Keratinocyte (primary cell): ENCODE data around the gene DENND1A. TPM values are rescaled to one million over a fixed set of nuclear protein-coding genes. Genes with fewer than 3 reads are reported as not detected.

Source experiments
- DNase-seq: peaks from one replicate; pipeline ENCODE4 v3.0.0-alpha.2; 2011; ENCODE audit warnings: low read depth, missing footprints, low spot score
- FAIRE-seq: peaks from 2 replicates; lab custom pipeline; 2011; peaks lifted over from hg19 to GRCh38; lab: Jason Lieb, UNC
- H2AFZ ChIP-seq: 2 replicates; pipeline ENCODE4 v1.6.0; 2012; ENCODE audit warnings: low read length, control low read depth, inconsistent platforms; ENCODE audit not compliant: control insufficient read depth
- H3K27ac ChIP-seq: 2 replicates; pipeline ENCODE4 v1.5.1; 2011; ENCODE audit warnings: low read length; ENCODE audit not compliant: control insufficient read depth, insufficient read depth
- H3K27me3 ChIP-seq: 3 replicates; pipeline ENCODE4 v1.6.0; 2011; ENCODE audit warnings: low read length; ENCODE audit not compliant: control insufficient read depth, insufficient read depth; ENCODE audit errors: extremely low read depth
- H3K36me3 ChIP-seq, 2 experiments: 2 replicates in 1 of 2; 3 replicates in 1 of 2; pipeline ENCODE4 v1.5.1; 2011; ENCODE audit warnings: low read length in 2 of 2, mild to moderate bottlenecking in 1 of 2; ENCODE audit not compliant: control insufficient read depth in 2 of 2, insufficient read depth in 2 of 2; ENCODE audit errors: extremely low read depth in 1 of 2
- H3K4me1 ChIP-seq: 3 replicates; pipeline ENCODE4 v1.5.1; 2011; ENCODE audit warnings: low read length; ENCODE audit not compliant: control insufficient read depth, insufficient read depth; ENCODE audit errors: extremely low read depth
- H3K4me2 ChIP-seq: 3 replicates; pipeline ENCODE4 v1.6.0; 2011; ENCODE audit warnings: low read depth, low read length; ENCODE audit not compliant: control insufficient read depth, insufficient read depth; ENCODE audit errors: extremely low read depth
- H3K4me3 ChIP-seq, 3 experiments: fragments of 200-600 bp in 1 of 3; sonication (generic) in 1 of 3; 2 replicates in 2 of 3; 3 replicates in 1 of 3; pipeline ENCODE4 v1.5.1; 2011 to 2016; ENCODE audit warnings: low read length in 3 of 3, mild to moderate bottlenecking in 3 of 3, control low read depth in 2 of 3, inconsistent platforms in 1 of 3, low read depth in 1 of 3, mixed read lengths in 1 of 3, mixed run types in 1 of 3, moderate library complexity in 1 of 3; ENCODE audit not compliant: control insufficient read depth in 2 of 3, insufficient read depth in 2 of 3; ENCODE audit errors: extremely low read depth in 1 of 3
- H3K79me2 ChIP-seq: 2 replicates; pipeline ENCODE4 v1.6.0; 2012; ENCODE audit warnings: low read length; ENCODE audit not compliant: control insufficient read depth, insufficient read depth
- H3K9ac ChIP-seq: 3 replicates; pipeline ENCODE4 v1.6.0; 2011; ENCODE audit warnings: low read length; ENCODE audit not compliant: control insufficient read depth, insufficient read depth; ENCODE audit errors: extremely low read depth
- H3K9me1 ChIP-seq: 3 replicates; pipeline ENCODE4 v1.6.0; 2011; ENCODE audit warnings: low read length; ENCODE audit not compliant: control insufficient read depth, insufficient read depth; ENCODE audit errors: extremely low read depth
- H3K9me3 ChIP-seq: 2 replicates; pipeline ENCODE4 v1.5.1; 2012; ENCODE audit warnings: low read depth, low read length; ENCODE audit not compliant: control insufficient read depth
- H4K20me1 ChIP-seq: 3 replicates; pipeline ENCODE4 v1.6.0; 2011; ENCODE audit warnings: low read length; ENCODE audit not compliant: control insufficient read depth, insufficient read depth; ENCODE audit errors: extremely low read depth
- CTCF ChIP-seq, 3 experiments: IDR thresholded peaks in 1 of 3; conservative IDR thresholded peaks in 1 of 3; optimal IDR thresholded peaks in 1 of 3; 2 replicates in 2 of 3; 3 replicates in 1 of 3; pipeline versions ENCODE3 to v1.5.1; 2011; ENCODE audit warnings: low read length in 3 of 3, mild to moderate bottlenecking in 3 of 3, moderate library complexity in 2 of 3, control low read depth in 1 of 3, inconsistent platforms in 1 of 3; ENCODE audit not compliant: insufficient read depth in 2 of 3; ENCODE audit errors: extremely low read depth in 1 of 3
- EZH2 ChIP-seq: IDR thresholded peaks from one replicate; pipeline ENCODE4 v1.6.1; 2012; ENCODE audit warnings: inconsistent platforms, mild to moderate bottlenecking, low read length, moderate library complexity
- dilution Hi-C: fragments of 300-500 bp; cut with MboI; formaldehyde crosslinking; loops from one replicate; pipeline ENCODE4 v1.7.0; 2020; ENCODE audit warnings: low sequenced_read_pairs; ENCODE audit not compliant: extremely low pct_ligation_motif_present
- polyA plus RNA-seq, 5 experiments: library from polyadenylated mRNA; depleted of rRNA in 3 of 5; stranded (reverse) in 3 of 5; stranded (forward) in 1 of 5; unstranded in 1 of 5; fragments of >200 nt; gene quantifications; 1 replicate in 1 of 5; 2 replicates in 3 of 5; 3 replicates in 1 of 5; pipeline versions ENCODE4 v1.2.1 to v1.2.3, GENCODE V29; 2011 to 2012; ENCODE audit warnings: missing spikeins in 2 of 5, low read depth in 1 of 5, low replicate concordance in 1 of 5

The DENND1A gene
- polyA plus RNA-seq, 1 donor (not counting 4 experiments of a cell fraction or from before 2014, with no cell fraction given), result 13.0 TPM

- DNase-seq, result no peak
- H3K27me3 ChIP-seq, result peaks cover 3% of the 10 kb centered on the region
These were observed 548.8 kb downstream of the DENND1A start for GRCh38 chr9:123380852-123381705.

GRCh38 chr9:123378956-123379660, 550.8 kb downstream of the DENND1A start:
- H3K9me3 ChIP-seq, result no peaks in the 10 kb centered on the region
- TF ChIP-seq EZH2 (no peak), CTCF (optimal IDR thresholded peaks at IDR 0.05 in 1 of 3, IDR thresholded peaks at IDR 0.05 in 1 of 3, conservative IDR thresholded peaks at IDR 0.05 in 1 of 3; ENCODE audit: extremely low read depth in 1 of 3, insufficient read depth in 2 of 3, low read length in 3 of 3) (no peak)
- dilution Hi-C loops, result no loop called here
- no peak overlapping the region for H3K4me3 ChIP-seq
- H3K79me2 ChIP-seq, result no peaks in the 10 kb centered on the region
- H3K9ac ChIP-seq, result no peak overlapping the region
- H3K36me3 ChIP-seq, result no peaks in the 10 kb centered on the region
- no peak overlapping the region for H3K4me2 ChIP-seq
- FAIRE-seq, result no peak
- no peak overlapping the region for H3K27ac ChIP-seq
- H3K27me3 ChIP-seq, result peaks cover 23% of the 10 kb centered on the region
- no peak for DNase-seq
- no peak overlapping the region for H2AFZ ChIP-seq
- no peaks in the 10 kb centered on the region for H3K9me1 ChIP-seq
- no peaks in the 10 kb centered on the region for H3K4me1 ChIP-seq
- no peaks in the 10 kb centered on the region for H4K20me1 ChIP-seq

More at GRCh38 chr9:123380852-123381705, 548.8 kb downstream of the DENND1A start:
- FAIRE-seq, result no peak
- no peaks in the 10 kb centered on the region for H3K79me2 ChIP-seq
- dilution Hi-C loops, result no loop called here
- H4K20me1 ChIP-seq, result no peaks in the 10 kb centered on the region
- H3K4me3 ChIP-seq, result no peak overlapping the region
- H3K27ac ChIP-seq, result no peak overlapping the region
- no peak overlapping the region for H3K4me2 ChIP-seq
- no peaks in the 10 kb centered on the region for H3K9me1 ChIP-seq
- no peaks in the 10 kb centered on the region for H3K36me3 ChIP-seq
- no peaks in the 10 kb centered on the region for H3K4me1 ChIP-seq
- H2AFZ ChIP-seq, result no peak overlapping the region
- no peaks in the 10 kb centered on the region for H3K9me3 ChIP-seq
- TF ChIP-seq CTCF (optimal IDR thresholded peaks at IDR 0.05 in 1 of 3, IDR thresholded peaks at IDR 0.05 in 1 of 3, conservative IDR thresholded peaks at IDR 0.05 in 1 of 3; ENCODE audit: extremely low read depth in 1 of 3, insufficient read depth in 2 of 3, low read length in 3 of 3) (no peak), EZH2 (no peak)
- no peak overlapping the region for H3K9ac ChIP-seq
